SK-N-MC (cell line): Measurements from ENCODE around the gene MACROD2.

Experiments
- DNase-seq: peaks from one replicate; pipeline ENCODE4 v3.0.0-alpha.2; 2011; ENCODE audit warnings: low read depth, low spot score
- H3K27ac ChIP-seq: fragments of 200-600 bp; sonication (generic); 2 replicates; pipeline ENCODE4 v1.5.1; 2016; ENCODE audit warnings: mixed run types
- H3K36me3 ChIP-seq: fragments of 200-600 bp; sonication (generic); 2 replicates; pipeline ENCODE4 v1.6.1; 2017; ENCODE audit warnings: antibody characterized with exemption, low read length, mixed read lengths; ENCODE audit not compliant: insufficient read depth
- H3K4me3 ChIP-seq: fragments of 200-600 bp; sonication (generic); 2 replicates; pipeline ENCODE4 v1.5.1; 2016
- H3K9ac ChIP-seq: fragments of 200-600 bp; sonication (generic); 2 replicates; pipeline ENCODE4 v1.8.0; 2017; ENCODE audit warnings: mixed run types, mixed read lengths; ENCODE audit not compliant: insufficient read length
- H3K9me3 ChIP-seq: fragments of 200-600 bp; sonication (generic); 2 replicates; pipeline ENCODE4 v1.6.1; 2017; ENCODE audit warnings: low read depth, mild to moderate bottlenecking, antibody characterized with exemption, low read length, moderate library complexity, mixed read lengths
- EZH2 ChIP-seq: fragments of 200-600 bp; sonication (generic); IDR thresholded peaks from one replicate; pipeline ENCODE4 v1.6.1; 2017; ENCODE audit warnings: antibody characterized with exemption
- FOXP2 ChIP-seq: optimal IDR thresholded peaks from 2 replicates; pipeline ENCODE3; 2011; ENCODE audit warnings: mild to moderate bottlenecking, moderate library complexity; ENCODE audit not compliant: insufficient read depth; ENCODE audit errors: extremely low read length, control extremely low read depth
- POLR2AphosphoS5 ChIP-seq: IDR thresholded peaks from 2 replicates; pipeline ENCODE4 v1.6.1; 2012; ENCODE audit warnings: mild to moderate bottlenecking, low read depth, low read length, borderline replicate concordance

MACROD2 gene

GRCh38 chr20:14758356-14758755 lies 763.0 kb downstream of the MACROD2 start:
- TF ChIP-seq POLR2AphosphoS5 (no peak), EZH2 (no peak), FOXP2 (no peak)
- no peak overlapping the region for H3K4me3 ChIP-seq
- DNase-seq, result no peak
- no peaks in the 10 kb centered on the region for H3K9me3 ChIP-seq
- no peak overlapping the region for H3K27ac ChIP-seq
- no peak overlapping the region for H3K9ac ChIP-seq
- no peaks in the 10 kb centered on the region for H3K36me3 ChIP-seq

GRCh38 chr20:14759979-14760378 lies 764.7 kb downstream of the MACROD2 start:
- H3K9ac ChIP-seq, result no peak overlapping the region
- H3K4me3 ChIP-seq, result no peak overlapping the region
- no peak overlapping the region for H3K27ac ChIP-seq
- H3K9me3 ChIP-seq, result no peaks in the 10 kb centered on the region
- H3K36me3 ChIP-seq, result no peaks in the 10 kb centered on the region
- DNase-seq, result no peak
- TF ChIP-seq EZH2 (no peak), FOXP2 (no peak), POLR2AphosphoS5 (no peak)

GRCh38 chr20:14761903-14762302 lies 766.6 kb downstream of the MACROD2 start:
- TF ChIP-seq EZH2 (no peak), POLR2AphosphoS5 (no peak), FOXP2 (no peak)
- no peaks in the 10 kb centered on the region for H3K36me3 ChIP-seq
- H3K4me3 ChIP-seq, result no peak overlapping the region
- H3K27ac ChIP-seq, result no peak overlapping the region
- no peak overlapping the region for H3K9ac ChIP-seq
- no peaks in the 10 kb centered on the region for H3K9me3 ChIP-seq
- DNase-seq, result no peak

- no peak overlapping the region for H3K27ac ChIP-seq
- TF ChIP-seq FOXP2 (no peak), EZH2 (no peak), POLR2AphosphoS5 (no peak)
- no peak overlapping the region for H3K9ac ChIP-seq
- DNase-seq, result no peak
- H3K36me3 ChIP-seq, result no peaks in the 10 kb centered on the region
- no peak overlapping the region for H3K4me3 ChIP-seq
- no peaks in the 10 kb centered on the region for H3K9me3 ChIP-seq
These were observed 769.4 kb downstream of the MACROD2 start for GRCh38 chr20:14764511-14765369.

- Histone ChIP-seq H3K36me3 (no peaks in the 10 kb centered on the region), H3K9ac (no peak overlapping the region), H3K4me3 (no peak overlapping the region), H3K27ac (no peak overlapping the region), H3K9me3 (no peaks in the 10 kb centered on the region)
- no peak for DNase-seq
- TF ChIP-seq EZH2, result no peak
- no peak for TF ChIP-seq POLR2AphosphoS5
- no peak for TF ChIP-seq FOXP2
These were observed 770.0 kb downstream of the MACROD2 start for GRCh38 chr20:14765370-14765701.

- H3K9ac ChIP-seq, result no peak overlapping the region
- DNase-seq, result no peak
- TF ChIP-seq FOXP2 (no peak), POLR2AphosphoS5 (no peak), EZH2 (no peak)
- no peak overlapping the region for H3K27ac ChIP-seq
- H3K36me3 ChIP-seq, result no peaks in the 10 kb centered on the region
- H3K4me3 ChIP-seq, result no peak overlapping the region
- no peaks in the 10 kb centered on the region for H3K9me3 ChIP-seq
These were observed 778.2 kb downstream of the MACROD2 start for GRCh38 chr20:14773486-14773885.

- no peak for DNase-seq
- H3K36me3 ChIP-seq, result no peaks in the 10 kb centered on the region
- no peak overlapping the region for H3K4me3 ChIP-seq
- TF ChIP-seq FOXP2 (no peak), EZH2 (no peak), POLR2AphosphoS5 (no peak)
- H3K9me3 ChIP-seq, result no peaks in the 10 kb centered on the region
- H3K27ac ChIP-seq, result no peak overlapping the region
- no peak overlapping the region for H3K9ac ChIP-seq
These were observed 780.5 kb downstream of the MACROD2 start for GRCh38 chr20:14775778-14776177.

- H3K27ac ChIP-seq, result no peak overlapping the region
- no peak for TF ChIP-seq POLR2AphosphoS5
- no peak for TF ChIP-seq EZH2
- no peak for TF ChIP-seq FOXP2
These were observed 782.3 kb downstream of the MACROD2 start for GRCh38 chr20:14777591-14777990.

More at GRCh38 chr20:14777591-14777990, 782.3 kb downstream of the MACROD2 start:
- Histone ChIP-seq H3K36me3 (no peaks in the 10 kb centered on the region), H3K9ac (no peak overlapping the region), H3K9me3 (no peaks in the 10 kb centered on the region), H3K4me3 (no peak overlapping the region)
- no peak for DNase-seq
